GM23338 (cell line): ENCODE results near the gene TRIM24.

ENCODE experiments used
- EZH2phosphoT487 ChIP-seq: fragments of 200-600 bp; sonication (generic); IDR thresholded peaks from one replicate; pipeline ENCODE4 v1.8.1; 2018; ENCODE audit warnings: antibody characterized with exemption; ENCODE audit not compliant: unreplicated experiment
- JUNB ChIP-seq: IDR thresholded peaks from one replicate; pipeline ENCODE4 v1.6.1; 2016; ENCODE audit warnings: antibody characterized with exemption; ENCODE audit not compliant: unreplicated experiment
- NANOG ChIP-seq: IDR thresholded peaks from 2 replicates; pipeline ENCODE4 v1.6.1; 2016; ENCODE audit warnings: antibody characterized with exemption, borderline replicate concordance
- POLR2AphosphoS5 ChIP-seq: IDR thresholded peaks from 2 replicates; pipeline ENCODE4 v1.6.1; 2016; ENCODE audit warnings: antibody characterized with exemption, low read depth
- STAT1 ChIP-seq: IDR thresholded peaks from one replicate; pipeline ENCODE4 v1.6.1; 2016; ENCODE audit warnings: antibody characterized with exemption; ENCODE audit not compliant: unreplicated experiment
- ZNF331 ChIP-seq: fragments of 250-450 bp; sonication (Bioruptor Pico); IDR thresholded peaks from 2 replicates; pipeline ENCODE4 v1.5.0; 2020; ENCODE audit warnings: low read depth, mild to moderate bottlenecking, moderate library complexity
- TF ChIP-seq, protein P1 (sequence below), 2 experiments: fragments of 200-600 bp in 1 of 2; sonication (generic) in 1 of 2; conservative IDR thresholded peaks; 2 replicates each; pipeline versions ENCODE4 v1.5.1 to v1.6.1; 2016 to 2017; ENCODE audit warnings: antibody characterized with exemption in 2 of 2, low read depth in 2 of 2, mild to moderate bottlenecking in 2 of 2, moderate library complexity in 1 of 2
- TF ChIP-seq, protein P2 (sequence below): IDR thresholded peaks from one replicate; pipeline ENCODE4 v1.6.1; 2018; ENCODE audit warnings: antibody characterized with exemption; ENCODE audit not compliant: unreplicated experiment

DNA sequence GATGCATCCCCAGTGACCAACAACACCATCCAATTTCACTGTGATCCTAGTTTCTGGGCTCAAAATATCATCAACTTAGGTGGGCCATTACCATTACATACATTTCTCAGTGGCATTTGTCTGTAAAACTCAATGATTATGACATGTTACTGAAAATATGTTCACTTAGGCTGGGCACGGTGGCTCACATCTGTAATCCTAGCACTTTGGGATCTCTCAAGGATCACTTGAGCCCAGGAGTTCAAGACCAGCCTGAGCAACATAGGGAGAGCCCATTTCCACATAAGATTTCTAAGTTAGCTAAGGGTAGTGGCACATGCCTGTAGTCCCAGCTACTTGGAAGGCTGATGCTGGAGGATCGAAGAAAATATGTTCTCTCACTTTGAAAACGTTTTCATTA is 91.0 kb downstream of the TRIM24 start:
- TF ChIP-seq, protein P1, sequence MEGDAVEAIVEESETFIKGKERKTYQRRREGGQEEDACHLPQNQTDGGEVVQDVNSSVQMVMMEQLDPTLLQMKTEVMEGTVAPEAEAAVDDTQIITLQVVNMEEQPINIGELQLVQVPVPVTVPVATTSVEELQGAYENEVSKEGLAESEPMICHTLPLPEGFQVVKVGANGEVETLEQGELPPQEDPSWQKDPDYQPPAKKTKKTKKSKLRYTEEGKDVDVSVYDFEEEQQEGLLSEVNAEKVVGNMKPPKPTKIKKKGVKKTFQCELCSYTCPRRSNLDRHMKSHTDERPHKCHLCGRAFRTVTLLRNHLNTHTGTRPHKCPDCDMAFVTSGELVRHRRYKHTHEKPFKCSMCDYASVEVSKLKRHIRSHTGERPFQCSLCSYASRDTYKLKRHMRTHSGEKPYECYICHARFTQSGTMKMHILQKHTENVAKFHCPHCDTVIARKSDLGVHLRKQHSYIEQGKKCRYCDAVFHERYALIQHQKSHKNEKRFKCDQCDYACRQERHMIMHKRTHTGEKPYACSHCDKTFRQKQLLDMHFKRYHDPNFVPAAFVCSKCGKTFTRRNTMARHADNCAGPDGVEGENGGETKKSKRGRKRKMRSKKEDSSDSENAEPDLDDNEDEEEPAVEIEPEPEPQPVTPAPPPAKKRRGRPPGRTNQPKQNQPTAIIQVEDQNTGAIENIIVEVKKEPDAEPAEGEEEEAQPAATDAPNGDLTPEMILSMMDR (conservative IDR thresholded peaks at IDR 0.05; ENCODE audit: low read depth in 2 of 2) = no peak
- TF ChIP-seq POLR2AphosphoS5 = no peak
- TF ChIP-seq EZH2phosphoT487 = peak; percentile 45
- TF ChIP-seq, protein P2, sequence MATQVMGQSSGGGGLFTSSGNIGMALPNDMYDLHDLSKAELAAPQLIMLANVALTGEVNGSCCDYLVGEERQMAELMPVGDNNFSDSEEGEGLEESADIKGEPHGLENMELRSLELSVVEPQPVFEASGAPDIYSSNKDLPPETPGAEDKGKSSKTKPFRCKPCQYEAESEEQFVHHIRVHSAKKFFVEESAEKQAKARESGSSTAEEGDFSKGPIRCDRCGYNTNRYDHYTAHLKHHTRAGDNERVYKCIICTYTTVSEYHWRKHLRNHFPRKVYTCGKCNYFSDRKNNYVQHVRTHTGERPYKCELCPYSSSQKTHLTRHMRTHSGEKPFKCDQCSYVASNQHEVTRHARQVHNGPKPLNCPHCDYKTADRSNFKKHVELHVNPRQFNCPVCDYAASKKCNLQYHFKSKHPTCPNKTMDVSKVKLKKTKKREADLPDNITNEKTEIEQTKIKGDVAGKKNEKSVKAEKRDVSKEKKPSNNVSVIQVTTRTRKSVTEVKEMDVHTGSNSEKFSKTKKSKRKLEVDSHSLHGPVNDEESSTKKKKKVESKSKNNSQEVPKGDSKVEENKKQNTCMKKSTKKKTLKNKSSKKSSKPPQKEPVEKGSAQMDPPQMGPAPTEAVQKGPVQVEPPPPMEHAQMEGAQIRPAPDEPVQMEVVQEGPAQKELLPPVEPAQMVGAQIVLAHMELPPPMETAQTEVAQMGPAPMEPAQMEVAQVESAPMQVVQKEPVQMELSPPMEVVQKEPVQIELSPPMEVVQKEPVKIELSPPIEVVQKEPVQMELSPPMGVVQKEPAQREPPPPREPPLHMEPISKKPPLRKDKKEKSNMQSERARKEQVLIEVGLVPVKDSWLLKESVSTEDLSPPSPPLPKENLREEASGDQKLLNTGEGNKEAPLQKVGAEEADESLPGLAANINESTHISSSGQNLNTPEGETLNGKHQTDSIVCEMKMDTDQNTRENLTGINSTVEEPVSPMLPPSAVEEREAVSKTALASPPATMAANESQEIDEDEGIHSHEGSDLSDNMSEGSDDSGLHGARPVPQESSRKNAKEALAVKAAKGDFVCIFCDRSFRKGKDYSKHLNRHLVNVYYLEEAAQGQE = no peak
- no peak for TF ChIP-seq NANOG
- TF ChIP-seq JUNB = no peak
- TF ChIP-seq ZNF331 (CRISPR knock-in tag) = no peak
- TF ChIP-seq STAT1 = no peak
